Fibroblast of skin of left biceps (primary cell): Measurements from ENCODE around the gene DNAJC25.
"Not testable (repeated sequence)": the region's sequence is repeated elsewhere in the genome, so short reads cannot be mapped to it uniquely, and the experiment has no call there.

Experiments used
- DNase-seq, 2 experiments: peaks; one replicate each; pipeline ENCODE4 v3.0.0-alpha.2; 2013; ENCODE audit warnings: low read depth in 2 of 2

The DNAJC25 gene

GRCh38 chr9:111631214-111631971 lies at the start of gene DNAJC25:
Gene DNAJC25 (plus strand): TSS chr9:111631334. CDS start chr9:111631408, 74 bp downstream.
- peak; percentile 95 to 96 for DNase-seq

GRCh38 chr9:111582888-111583287 lies 48.2 kb upstream of the DNAJC25 start:
- no peak for DNase-seq

- no peak for DNase-seq
These were observed 44.8 kb upstream of the DNAJC25 start for GRCh38 chr9:111586378-111586777.

GRCh38 chr9:111588846-111589245 lies 42.3 kb upstream of the DNAJC25 start:
- DNase-seq = no peak

- DNase-seq = no peak
These were observed 33.0 kb upstream of the DNAJC25 start for GRCh38 chr9:111597852-111598732.

- no peak for DNase-seq
These were observed 32.4 kb upstream of the DNAJC25 start for GRCh38 chr9:111598733-111599091.

GRCh38 chr9:111599092-111599954 lies 31.8 kb upstream of the DNAJC25 start, which contains the start of gene PTGR1:
Gene PTGR1 (minus strand): TSS chr9:111599647. CDS start chr9:111597422, 2,225 bp downstream.
- peak; percentile 52 to 53 for DNase-seq

GRCh38 chr9:111599955-111600343 lies 31.2 kb upstream of the DNAJC25 start:
- DNase-seq = no peak

GRCh38 chr9:111601237-111602018 lies 29.7 kb upstream of the DNAJC25 start:
- DNase-seq = no peak

GRCh38 chr9:111603041-111603440 lies 28.1 kb upstream of the DNAJC25 start:
- DNase-seq = no peak

GRCh38 chr9:111604054-111604615 lies 27.0 kb upstream of the DNAJC25 start:
- no peak for DNase-seq

GRCh38 chr9:111605041-111605559 lies 26.0 kb upstream of the DNAJC25 start:
- DNase-seq = no peak

- no peak for DNase-seq
These were observed 21.0 kb upstream of the DNAJC25 start for GRCh38 chr9:111610149-111610548.

GRCh38 chr9:111610845-111611244 lies 20.3 kb upstream of the DNAJC25 start:
- DNase-seq = no peak

GRCh38 chr9:111613436-111614040 lies 17.6 kb upstream of the DNAJC25 start:
- no peak for DNase-seq

GRCh38 chr9:111615928-111616327 lies 15.2 kb upstream of the DNAJC25 start:
- no peak for DNase-seq

GRCh38 chr9:111617349-111617748 lies 13.8 kb upstream of the DNAJC25 start:
- DNase-seq = not testable (repeated sequence)

- DNase-seq = no peak
These were observed 9.1 kb upstream of the DNAJC25 start for GRCh38 chr9:111621895-111622480.

GRCh38 chr9:111622626-111623025 lies 8.5 kb upstream of the DNAJC25 start:
- DNase-seq = no peak
